GM21367 (cell line): ENCODE data around the gene KRTAP2-3.
"Not testable (repeated sequence)": the region's sequence is repeated elsewhere in the genome, so short reads cannot be mapped to it uniquely, and the experiment has no call there.

Experiments used
- ATAC-seq: cut with Tn5 transposase; IDR thresholded peaks from one replicate; pipeline ENCODE4 v1.9.1; 2021; ENCODE audit not compliant: unreplicated experiment

The KRTAP2-3 gene

DNA sequence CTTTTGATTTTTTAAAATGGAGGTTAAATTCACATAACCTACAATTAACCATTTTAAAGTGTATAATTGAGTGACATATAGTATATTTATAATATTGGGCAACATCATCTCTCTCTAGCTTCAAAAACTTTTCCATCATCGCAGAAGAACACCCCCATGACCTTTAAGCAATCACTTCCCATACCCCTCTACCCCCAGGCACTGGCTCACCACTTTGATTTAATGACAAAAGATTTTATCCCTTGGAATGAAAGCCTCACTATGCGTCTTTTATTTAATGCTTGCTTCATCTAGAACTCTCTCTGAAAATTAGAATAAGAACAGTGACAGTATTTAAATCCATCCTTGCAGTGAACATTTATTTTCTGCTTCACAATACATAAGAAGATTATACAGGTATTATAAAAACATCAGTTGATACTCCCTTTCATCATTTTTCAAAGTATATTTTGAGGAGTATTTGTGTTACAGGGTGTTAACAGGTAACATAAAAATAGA is 22.0 kb downstream of the KRTAP2-3 start:
- ATAC-seq = no peak

DNA sequence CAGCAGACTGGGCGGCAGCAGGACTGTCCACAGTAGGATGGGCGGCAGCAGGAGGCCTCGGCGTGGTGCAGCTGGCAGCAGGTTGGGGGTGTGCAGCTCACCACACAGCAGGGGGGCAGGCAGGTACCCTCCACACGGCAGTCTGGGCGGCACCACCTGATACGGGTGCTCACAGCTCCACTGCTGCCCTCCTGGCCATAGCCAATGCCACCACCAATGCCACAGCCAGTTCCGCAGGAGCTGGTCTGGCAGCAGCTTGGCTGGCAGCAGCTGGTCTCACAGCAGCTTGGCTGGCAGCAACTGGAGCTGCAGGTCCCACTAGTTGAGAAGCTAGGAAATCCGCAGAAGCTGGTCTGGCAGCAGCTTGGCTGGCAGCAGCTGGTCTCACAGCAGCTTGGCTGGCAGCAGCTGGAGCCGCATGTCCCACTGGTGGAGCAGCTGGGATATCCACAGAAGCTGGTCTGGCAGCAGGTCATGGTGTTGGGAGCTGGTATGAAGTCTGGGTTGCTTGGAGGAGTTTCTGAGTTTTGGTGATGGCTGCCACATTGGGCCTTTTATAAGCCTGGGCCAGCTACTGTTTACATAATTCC is 25.5 kb downstream of the KRTAP2-3 start, which contains the start of gene KRTAP1-3:
TSS of gene KRTAP1-3 (minus strand) at position 529 of the 590 bp plus-strand sequence. CDS start at position 476, 53 bp downstream.
- ATAC-seq = not testable (repeated sequence)

DNA sequence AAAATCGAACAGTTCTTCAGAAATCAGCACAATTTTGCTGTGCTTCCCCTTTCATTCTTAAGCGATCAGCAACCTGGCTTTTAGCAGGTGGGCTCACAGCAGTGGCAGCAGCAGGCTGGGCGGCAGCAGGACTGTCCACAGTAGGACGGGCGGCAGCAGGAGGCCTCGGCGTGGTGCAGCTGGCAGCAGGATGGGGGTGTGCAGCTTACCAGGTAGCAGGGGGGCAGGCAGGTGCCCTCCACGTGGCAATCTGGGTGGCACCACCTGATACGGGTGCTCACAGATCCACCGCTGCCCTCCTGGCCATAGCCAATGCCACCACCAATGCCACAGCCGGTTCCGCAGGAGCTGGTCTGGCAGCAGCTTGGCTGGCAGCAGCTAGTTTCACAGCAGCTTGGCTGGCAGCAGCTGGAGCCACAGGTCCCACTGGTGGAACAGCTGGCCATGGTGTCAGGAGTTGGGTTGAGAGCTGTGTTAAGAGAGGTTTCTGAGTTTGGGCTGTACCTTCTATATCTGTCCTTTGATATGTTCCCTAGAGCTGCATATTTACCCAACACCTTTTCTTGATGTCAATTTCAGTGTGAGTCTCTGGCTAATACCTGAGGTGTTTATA is 30.2 kb downstream of the KRTAP2-3 start, which contains the start of gene KRTAP1-4:
TSS of gene KRTAP1-4 (minus strand) at position 563 of the 613 bp plus-strand sequence. CDS start at position 446, 117 bp downstream.
- no peak for ATAC-seq

DNA sequence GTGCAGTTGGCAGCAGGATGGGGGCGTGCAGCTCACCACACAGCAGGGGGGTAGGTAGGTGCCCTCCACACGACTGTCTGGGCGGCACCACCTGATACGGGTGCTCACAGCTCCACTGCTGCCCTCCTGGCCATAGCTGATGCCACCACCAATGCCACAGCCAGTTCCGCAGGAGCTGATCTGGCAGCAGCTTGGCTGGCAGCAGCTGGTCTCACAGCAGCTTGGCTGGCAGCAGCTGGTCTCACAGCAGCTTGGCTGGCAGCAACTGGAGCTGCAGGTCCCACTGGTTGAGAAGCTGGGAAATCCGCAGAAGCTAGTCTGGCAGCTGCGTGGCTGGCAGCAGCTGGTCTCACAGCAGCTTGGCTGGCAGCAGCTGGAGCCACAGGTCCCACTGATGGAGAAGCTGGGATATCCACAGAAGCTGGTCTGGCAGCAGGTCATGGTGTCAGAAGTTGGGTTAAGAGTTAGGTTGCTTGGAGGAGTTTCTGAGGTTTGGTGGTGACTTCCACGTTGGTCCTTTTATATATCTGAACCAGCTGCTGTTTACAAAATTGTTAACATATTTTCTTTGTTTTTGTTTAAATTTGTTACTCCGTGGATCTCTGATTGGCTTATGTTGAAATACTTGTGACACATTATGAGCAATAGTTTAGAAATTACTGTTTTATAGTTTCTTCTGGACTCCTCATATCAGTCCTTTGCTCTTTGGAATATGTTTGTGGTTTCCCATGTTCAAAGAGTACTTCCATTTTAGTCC is 33.0 kb downstream of the KRTAP2-3 start, which contains the start of gene KRTAP1-5:
TSS of gene KRTAP1-5 (minus strand) at position 494 of the 757 bp plus-strand sequence. CDS start at position 441, 53 bp downstream.
- ATAC-seq = no peak

DNA sequence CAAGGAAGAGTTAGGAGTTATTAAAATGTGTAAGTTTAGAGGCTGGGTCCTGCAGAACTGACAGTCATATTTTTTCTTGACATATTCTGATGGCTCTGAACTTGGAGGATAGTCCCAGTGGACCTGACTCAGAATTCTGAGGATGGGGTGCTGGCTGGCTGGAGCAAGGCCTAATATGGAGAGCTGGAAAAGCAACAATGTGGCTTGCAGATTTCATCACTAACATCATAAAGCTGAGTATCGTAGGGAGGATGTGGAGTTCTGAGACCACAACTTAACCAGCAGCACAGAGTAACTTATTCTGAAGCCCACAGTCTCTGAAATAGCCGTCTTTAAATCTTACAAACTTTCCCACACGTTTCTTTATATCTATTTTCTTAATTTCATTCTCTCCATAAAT is 35.2 kb downstream of the KRTAP2-3 start:
- ATAC-seq = no peak

DNA sequence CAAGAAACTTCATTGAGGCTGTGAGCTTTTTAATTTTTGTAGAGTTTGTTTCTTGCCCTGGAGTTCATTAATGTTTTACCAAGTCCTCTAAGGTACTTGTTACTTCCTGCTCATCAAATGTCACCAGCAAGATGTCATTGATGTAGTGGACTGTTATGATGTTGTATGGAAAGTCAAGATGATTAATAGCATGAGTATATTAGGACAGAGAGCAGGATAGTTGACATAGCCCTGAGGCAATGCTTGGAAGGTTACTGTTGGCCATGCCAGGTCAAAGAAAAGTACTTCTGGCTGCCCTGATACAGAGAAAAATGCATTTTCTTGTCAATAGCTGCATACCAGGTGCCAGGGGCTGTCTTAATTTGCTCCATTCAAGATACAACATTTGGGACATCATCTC is 39.6 kb downstream of the KRTAP2-3 start:
- ATAC-seq = no peak

DNA sequence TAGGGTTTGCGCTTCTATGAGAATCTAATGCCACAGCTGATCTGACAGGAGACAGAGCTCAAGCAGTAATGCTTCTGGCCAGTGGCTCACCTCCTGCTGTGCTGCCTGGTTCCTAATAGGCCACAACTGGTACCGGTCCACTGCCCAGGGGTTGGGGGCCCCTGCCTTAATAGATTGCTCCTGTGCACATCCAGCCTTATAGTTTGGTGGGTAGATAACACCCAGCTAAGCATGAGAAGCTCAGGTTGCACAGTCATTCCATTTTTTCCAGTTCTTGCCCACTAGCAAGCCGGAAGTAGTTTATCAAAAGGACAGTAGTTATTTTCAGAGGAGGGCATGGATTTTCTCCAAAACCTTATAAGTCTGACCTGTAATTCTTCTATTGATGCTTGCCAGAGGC is 40.5 kb downstream of the KRTAP2-3 start:
- no peak for ATAC-seq

DNA sequence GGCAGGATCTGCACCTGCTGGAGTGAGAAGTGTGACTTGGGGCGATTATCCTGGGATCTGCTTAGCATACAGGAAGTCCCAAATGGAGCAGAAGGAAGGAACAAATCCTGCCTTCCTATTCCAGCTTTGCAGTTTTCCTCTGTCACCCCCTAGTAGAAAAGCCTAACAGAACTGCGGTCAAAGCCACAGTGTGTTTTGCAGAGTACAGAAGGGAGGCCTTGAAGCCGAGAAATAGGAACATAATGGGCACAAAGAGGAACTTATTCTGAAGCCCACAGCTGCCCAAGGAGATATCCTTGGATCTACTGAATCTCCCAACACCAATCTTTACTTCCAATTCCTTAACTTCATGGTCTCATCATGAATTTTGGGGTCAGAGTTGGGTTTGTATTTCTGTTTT is 41.4 kb downstream of the KRTAP2-3 start:
- ATAC-seq = no peak

DNA sequence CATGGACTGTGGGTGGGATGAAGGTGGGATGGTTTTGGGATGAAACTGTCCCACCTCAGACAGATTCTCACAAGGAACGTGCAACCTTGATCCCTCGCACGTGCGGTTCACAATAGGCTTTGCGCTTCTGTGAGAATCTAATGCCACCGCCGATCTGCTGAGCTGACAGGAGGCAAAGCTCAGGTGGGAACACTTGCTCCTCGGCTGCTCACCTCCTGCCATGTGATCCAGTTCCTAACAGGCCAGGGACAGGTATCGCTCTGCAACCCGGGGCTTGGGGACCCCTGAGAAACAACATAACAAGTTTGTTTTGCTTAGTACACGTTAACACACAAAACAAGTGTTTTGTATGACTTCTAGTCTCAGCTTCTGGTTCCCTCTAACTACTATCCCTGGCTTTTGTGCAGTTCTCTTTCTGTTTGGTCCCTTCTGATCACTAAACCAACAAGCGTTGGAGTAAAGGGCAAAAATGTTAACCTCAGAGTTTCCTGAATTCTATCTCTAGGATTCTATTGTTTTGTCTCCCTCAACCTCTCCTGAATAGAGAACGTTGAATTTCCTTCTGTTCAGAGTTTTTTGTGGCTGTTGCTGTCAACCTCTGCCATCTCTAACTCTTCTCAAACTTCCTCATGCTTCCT is 43.2 kb downstream of the KRTAP2-3 start:
- no peak for ATAC-seq

DNA sequence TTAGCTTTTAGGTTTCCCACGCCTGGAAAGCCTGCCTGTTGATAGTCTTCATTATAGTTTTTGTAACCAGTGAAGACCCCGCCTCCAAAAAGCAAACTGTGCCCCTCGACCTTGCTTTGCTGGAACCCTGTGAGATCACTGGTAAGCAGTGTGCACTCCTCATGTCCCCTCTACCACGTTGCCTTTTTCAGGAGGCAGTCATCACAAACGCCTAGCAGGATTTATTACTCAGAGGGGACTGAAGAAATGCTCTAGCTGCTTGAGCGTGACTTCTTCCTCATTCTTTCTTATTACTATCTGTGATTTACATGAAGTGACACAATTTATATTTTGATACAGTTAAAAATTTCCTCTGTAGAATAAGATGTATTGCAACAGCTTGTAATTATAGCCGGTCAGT is 44.5 kb downstream of the KRTAP2-3 start:
- no peak for ATAC-seq

DNA sequence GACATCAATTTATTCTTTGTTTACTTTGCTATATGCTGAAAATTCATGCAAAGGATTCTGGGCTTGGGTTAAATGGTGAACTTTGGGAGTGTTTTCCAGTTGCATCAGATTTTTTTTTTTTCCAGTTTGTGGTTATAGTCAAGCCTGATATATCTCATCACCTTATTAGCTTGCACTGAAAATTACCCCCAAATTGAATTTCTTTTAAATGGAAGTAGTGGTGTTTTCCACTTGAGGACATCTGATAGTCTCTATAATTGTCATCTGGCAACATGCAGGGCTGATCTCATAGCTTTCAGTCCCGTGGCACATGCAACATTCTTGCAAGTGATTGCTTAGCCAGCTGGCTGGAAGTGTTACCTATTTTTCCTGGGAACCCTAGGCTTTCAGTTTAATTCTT is 46.3 kb downstream of the KRTAP2-3 start:
- no peak for ATAC-seq

DNA sequence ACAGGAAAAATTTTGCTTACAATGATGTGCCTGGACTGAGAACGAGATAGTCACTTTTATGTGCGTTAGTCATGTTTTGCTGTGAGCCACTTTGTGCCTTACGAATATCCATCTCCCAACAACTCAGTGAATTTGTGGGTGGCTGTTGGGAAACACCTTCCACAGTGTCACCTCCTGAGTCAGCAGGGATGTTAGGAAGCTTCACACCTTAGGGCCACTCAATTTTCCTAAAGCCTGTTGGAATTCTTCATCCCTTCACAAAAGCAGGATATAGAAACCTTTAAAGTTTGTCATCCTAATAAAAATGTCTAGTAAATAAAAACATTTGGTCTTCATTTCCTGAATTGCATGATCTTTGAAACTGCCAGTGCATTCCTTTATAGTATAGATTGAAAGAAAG is 46.7 kb downstream of the KRTAP2-3 start:
- ATAC-seq = no peak

DNA sequence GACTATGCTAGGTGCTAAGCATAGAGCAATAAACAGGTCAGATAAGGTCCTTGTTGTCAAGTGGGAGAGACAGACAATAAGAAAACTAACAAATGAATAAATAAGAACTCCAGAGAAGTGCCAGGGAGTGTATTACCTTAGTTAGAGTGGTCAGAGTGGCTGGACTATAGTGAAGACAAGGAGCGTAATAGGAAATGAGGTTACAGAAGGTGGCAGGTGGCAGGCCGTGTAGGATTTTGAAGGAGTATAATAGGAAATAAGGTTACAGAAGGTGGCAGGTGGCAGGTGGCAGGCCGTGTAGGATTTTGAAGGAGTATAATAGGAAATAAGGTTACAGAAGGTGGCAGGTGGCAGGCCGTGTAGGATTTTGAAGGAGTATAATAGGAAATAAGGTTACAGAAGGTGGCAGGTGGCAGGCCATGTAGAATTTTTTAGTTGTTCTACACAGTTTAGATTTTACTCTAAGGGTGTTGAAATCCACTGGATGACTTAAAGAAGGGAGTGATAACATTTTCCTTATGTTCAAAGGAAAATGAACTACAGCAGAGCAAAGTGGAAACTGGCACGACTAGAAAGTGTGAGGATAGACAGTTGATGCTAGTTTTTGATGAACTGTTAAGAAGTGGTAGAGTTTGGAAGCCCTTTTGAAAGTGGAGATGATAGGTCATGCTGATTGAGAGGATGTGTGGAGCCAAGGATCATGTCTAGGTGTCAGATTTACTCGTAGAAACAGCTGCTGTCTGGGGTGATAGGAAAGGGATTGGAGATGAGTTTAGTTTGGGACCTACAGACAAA is 47.4 kb downstream of the KRTAP2-3 start:
- ATAC-seq = no peak

DNA sequence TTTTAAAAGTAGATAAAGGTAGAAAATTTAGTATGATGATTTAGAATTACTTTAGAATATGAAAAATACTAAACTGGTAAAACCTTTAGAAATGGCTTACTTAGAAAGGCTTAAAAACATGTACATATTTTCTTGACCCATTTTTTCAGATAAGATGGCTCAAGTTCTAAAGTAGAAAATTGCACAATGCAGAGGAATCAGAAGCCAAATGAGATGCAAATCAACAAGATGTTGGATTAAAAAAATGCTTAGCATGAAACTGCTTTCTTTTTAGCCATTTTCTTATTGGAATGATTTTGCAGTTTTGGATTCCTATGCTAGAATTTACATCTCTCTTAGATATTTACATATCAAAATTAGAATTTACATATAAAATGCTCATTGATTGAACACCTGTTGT is 49.5 kb downstream of the KRTAP2-3 start:
- ATAC-seq = no peak

DNA sequence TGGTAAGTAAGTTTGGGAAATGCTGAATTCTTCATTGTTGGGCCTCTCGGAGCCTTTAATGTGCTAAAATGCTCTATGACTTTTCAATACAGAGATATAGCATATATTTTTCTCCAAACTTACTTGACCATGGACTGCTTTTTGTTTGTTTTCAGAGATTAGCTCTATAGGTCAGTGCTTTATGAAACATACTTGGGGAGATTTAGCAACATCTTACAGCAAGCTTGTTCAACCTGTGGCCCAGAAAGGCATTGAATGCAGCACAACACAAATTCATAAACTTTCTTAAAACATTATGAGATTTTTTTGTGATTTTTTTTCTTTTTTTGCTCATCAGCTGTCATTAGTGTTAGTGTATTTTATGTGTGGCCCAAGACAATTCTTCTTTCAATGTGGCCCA is 50.0 kb downstream of the KRTAP2-3 start:
- no peak for ATAC-seq

DNA sequence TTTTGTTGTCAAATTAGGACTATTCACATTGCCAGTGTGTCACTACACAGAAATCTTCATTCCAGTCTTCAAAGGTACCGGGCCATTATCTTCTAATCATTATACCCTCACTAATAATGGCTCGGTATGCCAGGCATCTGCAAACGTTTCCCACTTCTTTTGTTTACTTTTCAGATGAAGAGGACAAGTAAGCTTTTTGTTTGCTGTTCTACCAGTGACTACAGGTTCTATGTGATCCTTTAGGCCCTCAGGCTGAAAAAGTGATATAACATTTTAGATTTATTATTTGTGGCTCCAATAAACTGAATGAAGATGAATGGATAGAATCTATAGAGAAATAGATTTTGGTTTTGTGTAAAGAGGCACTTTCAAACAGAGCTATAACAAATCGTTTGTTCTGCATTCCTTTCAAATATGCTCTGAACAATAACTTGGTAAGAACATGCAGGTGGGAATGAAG is 50.6 kb downstream of the KRTAP2-3 start:
- ATAC-seq = no peak
